Anterior cingulate cortex (tissue), 58 donors: ENCODE results near the gene THSD4.
"Not testable (repeated sequence)": the region's sequence is repeated elsewhere in the genome, so short reads cannot be mapped to it uniquely, and the experiment has no call there.

Source experiments
- DNase-seq, 58 donors: peaks; one replicate each; lab custom pipeline; 2025; lab: John Stamatoyannopoulos, UW

Gene THSD4

DNA sequence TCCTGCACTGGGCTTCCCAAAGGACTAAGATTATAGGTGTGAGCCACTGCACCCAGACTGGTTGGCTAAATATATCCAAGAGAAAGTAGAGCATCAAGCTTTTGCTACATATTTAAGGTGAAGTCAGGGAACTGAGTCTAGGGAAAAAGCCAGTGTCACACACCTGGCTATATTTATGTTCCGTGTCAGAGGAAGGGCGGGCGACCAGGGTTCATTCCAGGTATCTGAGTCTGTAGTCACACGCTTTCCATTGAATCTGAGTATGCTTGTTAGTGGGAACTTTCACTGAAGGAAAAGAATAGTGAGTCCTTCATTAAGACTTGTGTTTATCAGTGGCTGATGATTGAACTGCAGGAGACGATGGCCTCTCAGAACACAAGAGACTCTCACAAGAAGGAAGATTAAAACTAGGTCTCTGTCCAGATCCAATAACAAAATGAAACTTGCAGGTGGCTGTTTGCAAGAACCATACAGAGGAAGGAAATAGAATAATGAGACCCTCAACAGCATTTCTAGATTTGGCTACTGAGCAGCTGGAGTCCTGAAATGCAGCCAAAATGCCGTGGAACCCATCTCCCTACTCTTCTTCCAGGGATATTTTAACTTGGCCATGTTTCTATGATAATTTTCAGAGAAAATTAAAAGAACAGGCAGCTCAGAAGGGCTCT, 276.3 kb downstream of the THSD4 start:
- peak in 1 of 58 donors; percentile 2 for DNase-seq

GRCh38 chr15:71392861-71393283, 277.6 kb downstream of the THSD4 start:
- DNase-seq = peak in 5 of 58 donors; percentile 2 to 51 (median 8)

DNA sequence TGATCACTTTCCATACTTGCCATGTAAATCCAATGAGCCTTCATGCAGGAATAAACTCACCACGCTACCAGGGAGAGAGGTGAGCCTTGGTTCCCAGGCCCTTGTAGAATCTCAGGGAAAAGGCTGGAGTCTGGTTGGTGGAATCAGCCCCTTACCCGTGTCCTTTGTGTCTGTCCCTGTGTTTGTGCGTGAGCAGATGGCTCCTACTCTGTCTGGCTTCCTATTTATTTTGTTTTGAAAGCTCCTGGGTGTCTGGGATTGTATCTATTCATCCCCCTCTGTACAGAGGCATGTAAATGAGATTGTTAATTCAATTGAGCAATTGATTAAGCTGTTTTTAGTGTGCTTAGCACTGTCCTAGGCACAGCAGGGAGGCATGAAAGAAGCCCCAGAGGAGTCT, 278.1 kb downstream of the THSD4 start:
- no peak for DNase-seq

GRCh38 chr15:71396536-71397125, 281.4 kb downstream of the THSD4 start:
- DNase-seq = no peak

GRCh38 chr15:71397377-71397776, 282.1 kb downstream of the THSD4 start:
- DNase-seq = no peak

- no peak for DNase-seq
Observed at GRCh38 chr15:71400294-71400693, 285.0 kb downstream of the THSD4 start.

GRCh38 chr15:71401728-71402127, 286.5 kb downstream of the THSD4 start:
- not testable (repeated sequence) for DNase-seq

DNA sequence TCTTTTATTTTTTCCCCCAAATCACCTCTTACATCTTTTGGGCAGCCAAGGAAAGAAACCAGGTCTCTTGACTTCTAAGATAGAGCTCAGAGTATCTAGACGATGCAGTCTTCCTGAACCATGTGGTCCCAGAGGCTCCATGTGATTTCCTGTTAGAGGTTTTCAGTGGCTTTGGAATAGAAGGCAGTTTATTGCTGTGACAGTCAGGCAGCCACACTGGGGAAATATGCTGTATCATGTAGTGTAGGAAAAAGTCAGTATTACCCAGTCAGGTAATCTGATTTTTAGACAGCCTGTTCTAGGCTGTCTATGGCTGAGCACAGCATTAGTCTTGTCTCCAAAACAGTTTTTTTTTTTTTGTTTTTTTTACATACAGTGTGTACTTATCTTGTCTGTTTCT, 294.3 kb downstream of the THSD4 start:
- no peak for DNase-seq

DNA sequence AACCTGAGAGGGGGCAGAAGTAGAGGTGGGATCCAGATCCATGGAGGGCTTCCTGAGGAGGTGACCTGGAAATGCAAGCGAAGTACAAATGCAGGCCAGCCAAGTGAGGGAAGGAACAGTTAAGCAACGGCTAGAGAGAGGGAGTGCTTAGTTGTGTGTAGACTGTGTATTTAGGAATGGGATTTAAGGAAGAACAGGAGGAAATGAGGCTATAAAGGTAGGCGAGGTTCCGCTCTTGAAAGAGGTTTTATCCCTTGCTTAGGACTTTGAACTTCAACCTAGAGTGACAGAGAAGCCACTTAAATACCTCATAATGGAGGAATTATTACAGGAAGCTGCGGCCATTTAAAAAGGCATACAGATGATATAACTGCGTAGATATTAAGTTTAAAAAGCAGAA, 295.1 kb downstream of the THSD4 start:
- no peak for DNase-seq

- DNase-seq = peak in 13 of 58 donors; percentile 2 to 52 (median 17)
Observed at GRCh38 chr15:71411538-71412482, 296.5 kb downstream of the THSD4 start.

DNA sequence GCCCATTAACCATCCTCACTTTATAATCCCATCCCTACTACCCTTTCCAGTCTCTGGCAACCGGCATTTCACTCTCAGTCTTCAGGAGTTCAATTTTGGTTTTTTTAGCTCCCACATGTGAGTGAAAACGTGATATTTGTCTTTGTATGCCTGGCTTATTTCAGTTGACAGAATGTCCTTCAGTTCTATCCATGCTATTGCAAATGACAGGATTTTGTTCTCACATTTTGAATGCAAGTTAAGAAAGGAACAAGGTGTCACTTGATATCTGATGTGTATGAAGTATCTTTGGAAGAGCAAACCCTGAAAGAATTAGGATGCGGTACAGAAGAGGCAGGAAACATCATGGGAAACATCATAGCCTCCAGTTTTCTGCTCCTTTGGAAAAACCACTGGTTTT, 298.1 kb downstream of the THSD4 start:
- DNase-seq = no peak

DNA sequence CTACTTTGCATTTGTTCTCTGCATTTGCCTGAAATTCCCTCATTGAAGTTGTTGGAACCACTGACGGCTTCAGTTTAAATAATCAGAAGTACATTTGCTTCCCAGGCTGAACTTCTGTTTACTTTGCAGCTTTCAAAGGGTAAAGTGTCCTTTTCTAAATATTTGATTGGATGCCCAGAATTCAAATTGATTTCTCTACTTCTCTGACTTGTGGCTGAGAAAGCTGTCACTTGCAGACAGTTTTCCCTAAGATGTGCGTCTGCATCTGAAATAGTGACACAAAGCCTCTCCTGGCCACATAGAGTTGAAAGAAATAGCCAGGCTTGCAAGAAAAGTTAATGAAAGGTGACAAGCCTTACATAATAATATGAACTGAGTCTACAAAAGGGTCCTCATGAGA, 299.6 kb downstream of the THSD4 start:
- DNase-seq = peak in 2 of 58 donors; percentile 24 to 51

DNA sequence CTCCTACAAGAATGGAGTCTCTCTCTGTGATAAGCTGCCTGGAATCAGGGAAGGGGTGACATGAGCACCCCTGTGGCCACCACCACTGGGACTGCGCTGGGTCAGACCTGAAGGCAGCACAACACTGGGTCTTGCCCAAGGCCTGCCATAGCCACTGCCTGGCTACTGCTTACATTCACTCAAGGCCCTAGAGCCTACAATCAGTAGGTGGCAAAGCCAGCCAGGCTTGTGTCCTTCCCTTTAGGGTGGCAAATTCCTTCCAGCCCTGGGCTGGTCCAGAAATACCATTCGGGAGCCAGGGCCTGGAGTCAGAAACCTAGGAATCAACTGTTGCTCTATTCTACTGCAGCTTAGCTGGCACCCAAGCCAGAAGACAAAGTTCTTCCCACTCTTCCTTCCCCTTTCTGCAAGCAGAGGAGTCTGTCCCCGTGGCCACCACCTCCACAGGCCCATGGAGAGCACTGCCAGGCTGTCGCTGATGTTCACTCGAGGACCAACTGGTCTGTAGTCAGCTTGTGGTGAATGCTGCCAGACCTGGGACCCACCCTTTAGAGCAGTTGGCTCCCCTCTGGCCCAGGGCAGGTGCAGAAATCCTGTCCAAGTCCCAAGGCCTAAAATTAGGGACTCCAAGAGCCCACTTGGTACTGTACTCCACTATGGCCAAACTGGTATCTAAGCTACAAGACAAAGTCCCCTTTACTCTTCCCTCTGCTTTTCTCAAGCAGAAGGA, 307.4 kb downstream of the THSD4 start:
- no peak for DNase-seq

GRCh38 chr15:71424765-71425164, 309.5 kb downstream of the THSD4 start:
- no peak for DNase-seq

DNA sequence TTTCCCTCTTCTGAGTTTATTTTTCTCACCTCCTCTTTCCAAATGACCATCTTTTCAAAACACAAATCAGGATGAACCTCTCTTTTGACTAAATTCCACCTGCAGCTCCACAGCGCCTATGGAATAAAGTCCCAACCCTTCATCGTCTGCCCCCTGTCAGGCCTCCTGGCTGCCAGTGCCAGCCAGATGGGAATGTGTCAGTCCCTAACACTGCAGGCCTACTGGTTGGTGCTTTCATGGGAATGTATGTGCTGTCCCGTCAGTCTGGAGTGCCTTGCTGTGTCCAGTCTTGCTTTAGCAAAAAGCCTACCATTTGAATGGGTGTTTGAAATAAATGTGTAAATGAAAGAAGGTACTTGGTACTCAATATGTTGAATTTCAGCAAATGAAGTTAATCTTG, 310.1 kb downstream of the THSD4 start:
- DNase-seq = no peak

DNA sequence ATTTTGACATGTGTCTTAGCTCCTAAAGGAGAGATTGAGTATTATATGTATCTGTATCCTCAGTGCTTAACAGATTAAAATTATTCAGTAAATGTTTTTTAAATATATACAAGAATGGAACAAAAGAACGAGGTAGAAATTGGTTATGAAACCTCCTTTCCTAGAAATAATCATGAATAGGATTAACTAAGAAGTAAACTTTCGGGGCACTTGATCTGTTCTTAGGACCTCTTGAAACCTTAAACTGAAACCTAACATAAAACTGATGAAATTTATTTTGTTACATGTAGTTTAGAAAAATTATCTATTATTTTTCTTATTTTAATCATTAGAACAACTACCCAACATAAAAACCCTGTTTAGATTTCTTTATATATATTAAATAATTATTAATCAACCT, 311.5 kb downstream of the THSD4 start:
- DNase-seq = no peak

DNA sequence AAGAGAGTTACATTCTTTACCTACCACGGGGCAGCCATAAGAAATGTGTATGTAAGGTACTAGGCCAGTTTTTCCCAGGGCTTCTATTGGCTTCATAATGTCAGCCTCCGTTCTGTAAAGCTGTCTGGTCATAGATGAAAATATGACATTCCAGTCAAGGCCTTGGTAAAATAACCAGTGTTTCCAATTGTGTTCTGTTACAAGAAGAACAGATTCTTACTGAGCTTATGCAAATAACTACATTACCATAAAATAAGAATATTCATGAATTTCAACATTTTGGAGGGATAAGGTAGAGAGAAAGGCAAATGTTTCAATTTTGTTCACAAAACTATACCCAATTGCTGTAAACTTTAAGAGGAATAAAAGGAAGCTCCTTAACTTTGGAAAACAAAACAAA, 315.5 kb downstream of the THSD4 start:
- DNase-seq = no peak

- DNase-seq = no peak
Observed at GRCh38 chr15:71431343-71432336, 316.4 kb downstream of the THSD4 start.

GRCh38 chr15:71433402-71433801, 318.1 kb downstream of the THSD4 start:
- DNase-seq = no peak
